HCT116 (cell line): ENCODE measurements around the gene SCN2A. TPM values are rescaled to one million over a fixed set of nuclear protein-coding genes. Genes with fewer than 3 reads are reported as not detected.
"Not testable (repeated sequence)": the region's sequence is repeated elsewhere in the genome, so short reads cannot be mapped to it uniquely, and the experiment has no call there.

Experiments used
- ATAC-seq: fragments of 200-7000 bp; cut with Tn5 transposase; 2 replicates; pipeline ENCODE4 v1.9.1; 2020; ENCODE audit warnings: mild to moderate bottlenecking, moderate library complexity
- BruUV-seq: library from RNA; stranded (reverse); fragments of 400-500 nt; replicated peaks from 2 replicates; lab custom pipeline; 2021; lab: Mats Ljungman, UMichigan
- CTCF ChIA-PET: fragments of 300-600 bp; sonication (Branson Sonifier 250); formaldehyde crosslinking; loops from one replicate; lab custom pipeline; 2021; ENCODE audit warnings: antibody characterized with exemption; lab: Charles Lee
- POLR2A ChIA-PET: fragments of 300-600, 350-600 bp; sonication (Branson Sonifier 250); formaldehyde crosslinking; loops from one replicate; lab custom pipeline; 2021; ENCODE audit warnings: antibody characterized with exemption; lab: Charles Lee
- RAD21 ChIA-PET, 2 experiments: fragments of 300-600 bp; sonication (Branson Sonifier 250); formaldehyde crosslinking; loops; one replicate each; lab custom pipeline; 2023; ENCODE audit warnings: low total read pairs in 2 of 2; ENCODE audit not compliant: uncharacterized antibody in 2 of 2, unreplicated experiment in 2 of 2, low non-redundant PET in 1 of 2; lab: Charles Lee
- DNase-seq: peaks from one replicate; pipeline ENCODE4 v3.0.0-alpha.2; 2010; ENCODE audit warnings: low read depth, low spot score
- H2AFZ ChIP-seq: fragments of 200-600 bp; shearing (Covaris generic), sonication (generic); 2 replicates; pipeline ENCODE4 v1.6.1; 2017; ENCODE audit warnings: low read depth, mixed run types, mixed read lengths, antibody characterized with exemption, low read length; ENCODE audit not compliant: poor library complexity, severe bottlenecking
- H3K27ac ChIP-seq: 2 replicates; pipeline ENCODE4 v1.5.1; 2012; ENCODE audit warnings: low read depth, low read length
- H3K27me3 ChIP-seq: fragments of 200-600 bp; sonication (generic); 2 replicates; pipeline ENCODE4 v1.6.1; 2016; ENCODE audit warnings: mixed run types, low read length, mixed read lengths; ENCODE audit not compliant: insufficient read depth
- H3K36me3 ChIP-seq, 2 experiments: fragments of 200-500 bp in 1 of 2; fragments of 200-600 bp in 1 of 2; sonication (Bioruptor generic) in 1 of 2; sonication (generic) in 1 of 2; 2 replicates each; pipeline versions ENCODE4 v1.5.1 to v1.6.1; 2014 to 2016; ENCODE audit warnings: low read length in 2 of 2, inconsistent platforms in 1 of 2, mixed read lengths in 1 of 2, mixed run types in 1 of 2; ENCODE audit not compliant: insufficient read depth in 2 of 2, control insufficient read depth in 1 of 2
- H3K4me1 ChIP-seq, 2 experiments: fragments of 200-600 bp in 1 of 2; sonication (generic) in 1 of 2; 2 replicates each; pipeline versions ENCODE4 v1.5.1 to v1.6.1; 2012 to 2017; ENCODE audit warnings: low read length in 2 of 2, inconsistent platforms in 1 of 2, mild to moderate bottlenecking in 1 of 2, mixed read lengths in 1 of 2, mixed run types in 1 of 2, moderate library complexity in 1 of 2; ENCODE audit not compliant: insufficient read depth in 2 of 2, control insufficient read depth in 1 of 2
- H3K4me2 ChIP-seq: fragments of 200-600 bp; sonication (generic); 2 replicates; pipeline ENCODE4 v1.6.1; 2017; ENCODE audit warnings: mixed run types, low read length, mixed read lengths
- H3K4me3 ChIP-seq, 2 experiments: fragments of 200-600 bp in 1 of 2; sonication (generic) in 1 of 2; replicated peaks in 1 of 2; 2 replicates each; pipeline ENCODE4 v1.5.1; 2011 to 2016; ENCODE audit warnings: low read length in 2 of 2, control low read depth in 1 of 2, low read depth in 1 of 2, mild to moderate bottlenecking in 1 of 2, mixed read lengths in 1 of 2, mixed run types in 1 of 2
- H3K79me2 ChIP-seq: fragments of 200-600 bp; sonication (generic); 2 replicates; pipeline ENCODE4 v1.6.1; 2017; ENCODE audit warnings: mild to moderate bottlenecking, mixed run types, low read length, moderate library complexity, mixed read lengths; ENCODE audit not compliant: insufficient read depth
- H3K9ac ChIP-seq: fragments of 200-600 bp; sonication (generic); 2 replicates; pipeline ENCODE4 v1.6.1; 2016; ENCODE audit warnings: low read length, mixed read lengths
- H3K9me2 ChIP-seq: fragments of 200-600 bp; sonication (generic), shearing (Covaris generic); 2 replicates; pipeline ENCODE4 v1.6.1; 2017; ENCODE audit warnings: mixed run types, mild to moderate bottlenecking, moderate library complexity; ENCODE audit not compliant: insufficient read depth
- H3K9me3 ChIP-seq, 2 experiments: fragments of 200-500 bp in 1 of 2; fragments of 200-600 bp in 1 of 2; sonication (Bioruptor generic) in 1 of 2; sonication (generic) in 1 of 2; 2 replicates each; pipeline ENCODE4 v1.6.1; 2014 to 2017; ENCODE audit warnings: low read length in 2 of 2, mixed read lengths in 2 of 2, inconsistent platforms in 1 of 2, low read depth in 1 of 2, mild to moderate bottlenecking in 1 of 2, mixed run types in 1 of 2, moderate library complexity in 1 of 2; ENCODE audit not compliant: control insufficient read depth in 1 of 2, insufficient read depth in 1 of 2
- H4K20me1 ChIP-seq: fragments of 200-600 bp; sonication (generic), shearing (Covaris generic); 2 replicates; pipeline ENCODE4 v1.6.1; 2017; ENCODE audit warnings: mixed run types, mild to moderate bottlenecking, moderate library complexity; ENCODE audit not compliant: insufficient read depth
- ATF3 ChIP-seq: IDR thresholded peaks from 2 replicates; pipeline ENCODE4 v1.6.1; 2012
- ELF1 ChIP-seq: IDR thresholded peaks from 2 replicates; pipeline ENCODE4 v1.6.1; 2012; ENCODE audit warnings: low read depth, borderline replicate concordance
- EZH2 ChIP-seq: fragments of 200-600 bp; sonication (generic); IDR thresholded peaks from 2 replicates; pipeline ENCODE4 v1.6.1; 2017; ENCODE audit warnings: antibody characterized with exemption, mixed run types
- JUND ChIP-seq: IDR thresholded peaks from 2 replicates; pipeline ENCODE4 v1.6.1; 2012
- POLR2AphosphoS5 ChIP-seq: IDR thresholded peaks from 2 replicates; pipeline ENCODE4 v1.6.1; 2011; ENCODE audit warnings: mild to moderate bottlenecking, low read depth, low read length, moderate library complexity
- RAD21 ChIP-seq: IDR thresholded peaks from 2 replicates; pipeline ENCODE4 v1.6.1; 2012; ENCODE audit warnings: low read depth, mild to moderate bottlenecking
- REST ChIP-seq: IDR thresholded peaks from 2 replicates; pipeline ENCODE4 v1.6.1; 2012; ENCODE audit warnings: low read depth
- SRF ChIP-seq: IDR thresholded peaks from 2 replicates; pipeline ENCODE4 v1.6.1; 2012; ENCODE audit warnings: low read depth
- ZFX ChIP-seq: fragments of 450-650 bp; IDR thresholded peaks from 2 replicates; pipeline ENCODE4 v1.6.1; 2017
- ZNF274 ChIP-seq: fragments of 200-500 bp; sonication (Bioruptor generic); IDR thresholded peaks from 2 replicates; pipeline ENCODE4 v1.6.1; 2014; ENCODE audit warnings: mild to moderate bottlenecking, low read depth, low read length, inconsistent platforms
- intact Hi-C: fragments of 100-400 bp; cut with micrococcal nuclease; formaldehyde crosslinking; loops from 2 replicates; pipeline ENCODE4 v1.10.0; 2022
- total RNA-seq: library from RNA; stranded (reverse); gene quantifications from one replicate; pipeline ENCODE4 v1.2.1, GENCODE V29; 2021; ENCODE audit not compliant: unreplicated experiment
- TF ChIP-seq, protein P1 (sequence below): IDR thresholded peaks from 2 replicates; pipeline ENCODE4 v1.6.1; 2012

SCN2A gene
- total RNA-seq, 1 experiment from 2014 or later: 0.25 TPM

GRCh38 chr2:165328272-165328671, 89.1 kb downstream of the SCN2A start:
- RAD21 ChIA-PET: no interaction called here
- no peak for ATAC-seq
- no peaks in the 10 kb centered on the region for H4K20me1 ChIP-seq
- H3K9ac ChIP-seq: no peak overlapping the region
- no peak for TF ChIP-seq SRF
- TF ChIP-seq EZH2: no peak
- TF ChIP-seq, protein P1, sequence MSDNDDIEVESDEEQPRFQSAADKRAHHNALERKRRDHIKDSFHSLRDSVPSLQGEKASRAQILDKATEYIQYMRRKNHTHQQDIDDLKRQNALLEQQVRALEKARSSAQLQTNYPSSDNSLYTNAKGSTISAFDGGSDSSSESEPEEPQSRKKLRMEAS: no peak
- no peak for TF ChIP-seq RAD21
- no peak for TF ChIP-seq ZNF274
- TF ChIP-seq POLR2AphosphoS5: no peak
- TF ChIP-seq ZFX: no peak
- TF ChIP-seq REST: no peak
- no peak for TF ChIP-seq ELF1
- TF ChIP-seq JUND: no peak
- no peak for TF ChIP-seq ATF3
- TF ChIP-seq, all 23 proteins: peak for 0
- no peak overlapping the region for H3K4me2 ChIP-seq
- POLR2A ChIA-PET: no interaction called here
- no peaks in the 10 kb centered on the region for H3K36me3 ChIP-seq
- DNase-seq: no peak
- peaks cover 39% of the 10 kb centered on the region for H3K27me3 ChIP-seq
- no peaks in the 10 kb centered on the region for H3K79me2 ChIP-seq
- no peak overlapping the region for H3K4me3 ChIP-seq
- H3K9me3 ChIP-seq: no peaks in the 10 kb centered on the region
- no peaks in the 10 kb centered on the region for H3K9me2 ChIP-seq
- H2AFZ ChIP-seq: no peak overlapping the region
- intact Hi-C loops: no loop called here
- CTCF ChIA-PET: no interaction called here
- BruUV-seq: no TSS peak
- no peaks in the 10 kb centered on the region for H3K4me1 ChIP-seq
- H3K27ac ChIP-seq: no peak overlapping the region

- DNase-seq, POLR2A ChIA-PET, intact Hi-C loops: not testable (repeated sequence)
These were observed 105.1 kb downstream of the SCN2A start for GRCh38 chr2:165344276-165344675.

More at GRCh38 chr2:165344276-165344675, 105.1 kb downstream of the SCN2A start:
- H3K36me3 ChIP-seq, CTCF ChIA-PET, H3K9me3 ChIP-seq, BruUV-seq, H3K79me2 ChIP-seq, H3K4me2 ChIP-seq, H2AFZ ChIP-seq, RAD21 ChIA-PET, H3K9ac ChIP-seq, H3K27ac ChIP-seq, H4K20me1 ChIP-seq, H3K4me3 ChIP-seq, H3K4me1 ChIP-seq, ATAC-seq, H3K27me3 ChIP-seq, H3K9me2 ChIP-seq: not testable (repeated sequence)
